H1 (cell line): ENCODE measurements around the gene GNL2. TPM values are rescaled to one million over a fixed set of nuclear protein-coding genes. Genes with fewer than 3 reads are reported as not detected.
A peak's percentile ranks its signal among the peaks of the same experiment; 100 is the strongest.

Experiments
- ATF2 ChIP-seq: IDR thresholded peaks from 2 replicates; pipeline ENCODE4 v1.6.1; 2012; ENCODE audit warnings: low read length, inconsistent platforms
- CHD7 ChIP-seq: fragments of 300-600 bp; sonication (generic); IDR thresholded peaks from 2 replicates; pipeline ENCODE4 v1.7.1; 2012; ENCODE audit warnings: low read length, moderate library complexity, mild to moderate bottlenecking, inconsistent platforms; ENCODE audit not compliant: insufficient replicate concordance
- CTBP2 ChIP-seq: IDR thresholded peaks from 2 replicates; pipeline ENCODE4 v1.7.0; 2011; ENCODE audit warnings: borderline replicate concordance, mild to moderate bottlenecking, moderate library complexity, mixed read lengths, low read length; ENCODE audit not compliant: insufficient read depth, insufficient read length
- KDM5A ChIP-seq: fragments of 200-600 bp; IDR thresholded peaks from 2 replicates; pipeline ENCODE4 v1.7.1; 2012; ENCODE audit warnings: mild to moderate bottlenecking, low read length, inconsistent platforms, mixed read lengths
- RAD21 ChIP-seq, 2 experiments: IDR thresholded peaks in 1 of 2; conservative IDR thresholded peaks in 1 of 2; 2 replicates each; pipeline ENCODE4 v1.6.1; 2011; ENCODE audit warnings: low read depth in 2 of 2, low read length in 2 of 2, improper control_type of control experiment in 1 of 2, inconsistent platforms in 1 of 2, mild to moderate bottlenecking in 1 of 2, moderate library complexity in 1 of 2
- SP1 ChIP-seq: IDR thresholded peaks from 2 replicates; pipeline ENCODE4 v1.6.1; 2011; ENCODE audit warnings: low read depth, low read length
- SUZ12 ChIP-seq: fragments of 200-600 bp; sonication (generic); IDR thresholded peaks from 2 replicates; pipeline ENCODE4 v1.6.1; 2012; ENCODE audit warnings: mild to moderate bottlenecking, inconsistent platforms, low read length, moderate library complexity, mixed read lengths
- polyA plus RNA-seq, 7 experiments: library from polyadenylated mRNA; depleted of rRNA in 3 of 7; stranded (reverse) in 5 of 7; unstranded in 2 of 7; fragments of >200 nt in 5 of 7; fragments of 200-250 nt in 2 of 7; gene quantifications; 1 replicate in 5 of 7; 2 replicates in 1 of 7; 4 replicates in 1 of 7; pipeline versions ENCODE4 v1.2.1 to v1.2.3, GENCODE V29; 2011 to 2013; ENCODE audit warnings: missing spikeins in 2 of 7, mixed read lengths in 2 of 7
- total RNA-seq: library from RNA; stranded (reverse); fragmentation: NEBNext Ultra II Directional; extraction: Animal tissue kit (Norgen Biotek cat#: 25700); gene quantifications from 2 replicates; pipeline ENCODE4 v1.2.1, GENCODE V29; 2021

Gene GNL2
- total and polyA plus RNA-seq, 2 of the 8 experiments (the other 6 are each of a cell fraction or from before 2014, with no cell fraction given): 22.2 to 88.3 TPM

- TF ChIP-seq CHD7 (no peak), SP1 (no peak), CTBP2 (no peak), SUZ12 (no peak), ATF2 (no peak), KDM5A (peak; percentile 75; the same call in 1 of the 2 replicates), RAD21 (IDR thresholded peaks at IDR 0.05 in 1 of 2, conservative IDR thresholded peaks at IDR 0.05 in 1 of 2; ENCODE audit: low read depth in 2 of 2, low read length in 2 of 2) (no peak)
Observed at GRCh38 chr1:37553927-37554808, 41.6 kb downstream of the GNL2 start, which contains the start of gene SNIP1 (continued).
